Stimulated activated CD8-positive, alpha-beta memory T cell treated with anti-CD3 and anti-CD28 coated beads, Interleukin-15, amount 100 ng/mL, for 48 hours (primary cell): ENCODE data around the gene ESRRA.
A peak's percentile ranks its signal among the peaks of the same experiment; 100 is the strongest.

ENCODE experiments used
- DNase-seq, 2 donors: peaks; one replicate each; pipeline ENCODE4 v3.0.0-alpha.2; 2020; ENCODE audit warnings: low read depth in 2 of 2

ESRRA gene

GRCh38 chr11:64351136-64351631 lies 45.9 kb downstream of the ESRRA start:
- DNase-seq, result no peak

GRCh38 chr11:64352099-64352994 lies 47.0 kb downstream of the ESRRA start:
- no peak for DNase-seq

GRCh38 chr11:64352995-64353714 lies 47.8 kb downstream of the ESRRA start:
- DNase-seq, result no peak

GRCh38 chr11:64353715-64354506 lies 48.6 kb downstream of the ESRRA start:
- DNase-seq, result no peak

- DNase-seq, result peak; percentile 47
These were observed 50.0 kb downstream of the ESRRA start for GRCh38 chr11:64355078-64355940.

GRCh38 chr11:64356498-64357411 lies 51.4 kb downstream of the ESRRA start:
- DNase-seq, result peak in 1 of 2 donors; percentile 36

- no peak for DNase-seq
These were observed 52.1 kb downstream of the ESRRA start for GRCh38 chr11:64357446-64357845.

GRCh38 chr11:64357904-64358535 lies 52.7 kb downstream of the ESRRA start:
- DNase-seq, result peak; percentile 51 to 60

GRCh38 chr11:64358536-64358906 lies 53.2 kb downstream of the ESRRA start:
- DNase-seq, result no peak

GRCh38 chr11:64358907-64359711 lies 53.8 kb downstream of the ESRRA start, which contains the start of gene RPS6KA4:
Gene RPS6KA4 (plus strand): TSS chr11:64359162. CDS start chr11:64359236, 74 bp downstream.
- peak; percentile 52 for DNase-seq

- DNase-seq, result no peak
These were observed 54.6 kb downstream of the ESRRA start for GRCh38 chr11:64359712-64360445.

GRCh38 chr11:64360448-64360921 lies 55.2 kb downstream of the ESRRA start:
- no peak for DNase-seq

GRCh38 chr11:64361659-64362058 lies 56.3 kb downstream of the ESRRA start:
- DNase-seq, result no peak

GRCh38 chr11:64362339-64362738 lies 57.0 kb downstream of the ESRRA start:
- no peak for DNase-seq

- DNase-seq, result no peak
These were observed 59.1 kb downstream of the ESRRA start for GRCh38 chr11:64364435-64364834.

- DNase-seq, result no peak
These were observed 59.6 kb downstream of the ESRRA start for GRCh38 chr11:64364911-64365310.
